K562 (cell line): ENCODE results near the gene POLR2C. TPM values are rescaled to one million over a fixed set of nuclear protein-coding genes. Genes with fewer than 3 reads are reported as not detected.
A peak's percentile ranks its signal among the peaks of the same experiment; 100 is the strongest.

Experiments used
- ELF2 ChIP-seq: fragments of 250-450 bp; sonication (Bioruptor Pico); IDR thresholded peaks from 2 replicates; pipeline ENCODE4 v1.5.0; 2021; ENCODE audit warnings: mild to moderate bottlenecking
- EP300 ChIP-seq: IDR thresholded peaks from 2 replicates; pipeline ENCODE4 v1.6.1; 2012; ENCODE audit warnings: low read length, improper control_type of control experiment
- KLF6 ChIP-seq: fragments of 250-450 bp; sonication (Bioruptor Pico); IDR thresholded peaks from 2 replicates; pipeline ENCODE4 v1.4.0; 2020; ENCODE audit warnings: mild to moderate bottlenecking, moderate library complexity, borderline replicate concordance
- MAFF ChIP-seq: IDR thresholded peaks from 2 replicates; pipeline ENCODE4 v1.6.1; 2012; ENCODE audit warnings: low read length, improper control_type of control experiment
- MAX ChIP-seq: sonication (generic); formaldehyde crosslinking; IDR thresholded peaks from 2 replicates; pipeline ENCODE4 v1.9.0; 2022; ENCODE audit warnings: mild to moderate bottlenecking, missing genetic modification reagents
- NCOA6 ChIP-seq: fragments of 450-650 bp; IDR thresholded peaks from 2 replicates; pipeline ENCODE4 v1.6.1; 2017; ENCODE audit warnings: mild to moderate bottlenecking
- REST ChIP-seq, 2 experiments: fragments of 450-650 bp; formaldehyde crosslinking in 1 of 2; IDR thresholded peaks; 2 replicates each; pipeline versions ENCODE4 v1.4.0 to v1.6.1; 2014 to 2020; ENCODE audit warnings: mild to moderate bottlenecking in 2 of 2, borderline replicate concordance in 1 of 2, low read depth in 1 of 2
- SP1 ChIP-seq: sonication (generic); formaldehyde crosslinking; IDR thresholded peaks from 2 replicates; pipeline ENCODE4 v1.8.1; 2022; ENCODE audit warnings: mild to moderate bottlenecking, missing genetic modification reagents
- TCFL5 ChIP-seq: fragments of 250-450 bp; sonication (Bioruptor Pico); conservative IDR thresholded peaks from 2 replicates; pipeline ENCODE4 v1.6.1; 2021; ENCODE audit warnings: mild to moderate bottlenecking, moderate library complexity, matching md5 sums
- THAP12 ChIP-seq: fragments of 250-450 bp; sonication (Bioruptor Pico); IDR thresholded peaks from 2 replicates; pipeline ENCODE4 v1.9.0; 2021; ENCODE audit warnings: mild to moderate bottlenecking, inconsistent platforms
- ZBTB11 ChIP-seq, 3 experiments: fragments of 200-800 bp in 1 of 3; fragments of 250-450 bp in 1 of 3; fragments of 450-650 bp in 1 of 3; sonication (Bioruptor Pico) in 1 of 3; sonication (Bioruptor generic) in 1 of 3; formaldehyde crosslinking in 1 of 3; IDR thresholded peaks; 2 replicates each; pipeline versions ENCODE4 v1.6.1 to v1.8.0; 2016 to 2022; ENCODE audit warnings: mild to moderate bottlenecking in 2 of 3, missing genetic modification characterization in 2 of 3, missing compliant biosample characterization in 1 of 3, moderate library complexity in 1 of 3
- ZFX ChIP-seq: sonication (generic); formaldehyde crosslinking; IDR thresholded peaks from 2 replicates; pipeline ENCODE4 v1.8.0; 2022; ENCODE audit warnings: mild to moderate bottlenecking, missing genetic modification reagents, moderate library complexity
- polyA plus RNA-seq, 8 experiments: library from polyadenylated mRNA; depleted of rRNA in 4 of 8; stranded (reverse) in 5 of 8; unstranded in 3 of 8; fragments of >200 nt; fragmentation: Nextera tagmentation in 2 of 8; fragmentation: Illumina TruSeq in 1 of 8; extraction: Ambion mirVana in 2 of 8; extraction: Trizol in 1 of 8; gene quantifications; 2 replicates each; pipeline versions ENCODE4 v1.2.1 to v1.2.3, GENCODE V29; 2011 to 2014; ENCODE audit warnings: inconsistent platforms in 1 of 8, missing spikeins in 1 of 8
- total RNA-seq, 7 experiments: library from RNA; depleted of rRNA in 6 of 7; stranded (reverse); fragments of >200 nt in 6 of 7; fragmentation: Illumina TruSeq in 2 of 7; extraction: Trizol in 2 of 7; gene quantifications; 2 replicates each; pipeline versions ENCODE4 v1.2.1 to v1.2.3, GENCODE V29; 2011 to 2021; ENCODE audit warnings: low replicate concordance in 1 of 7

POLR2C gene
- total and polyA plus RNA-seq, 9 of the 15 experiments (the other 6 are each of a cell fraction or from before 2014, with no cell fraction given), result 70.3 to 163 (median 92.3) TPM

GRCh38 chr16:57447186-57447962, 15.1 kb upstream of the POLR2C start, which contains the start of the genes CIAPIN1 and COQ9 (continued):
- TF ChIP-seq REST (IDR thresholded peaks at IDR 0.05; ENCODE audit: borderline replicate concordance), result no peak
- TF ChIP-seq REST (CRISPR knock-in tag; IDR thresholded peaks at IDR 0.05; ENCODE audit: low read depth), result no peak
- peak; percentile 85 for TF ChIP-seq SP1
- TF ChIP-seq ZBTB11 (CRISPR knock-in tag; IDR thresholded peaks at IDR 0.05), result peak in 1 of 3 experiments; percentile 54; a peak in 1 of 6 replicates
- TF ChIP-seq THAP12, result peak; percentile 84; the same call in 1 of the 2 replicates
- no peak for TF ChIP-seq NCOA6
- no peak for TF ChIP-seq TCFL5
- peak; percentile 79; the same call in 1 of the 2 replicates for TF ChIP-seq MAFF
- TF ChIP-seq MAX (CRISPR knock-in tag), result peak; percentile 86
- peak; percentile 99 for TF ChIP-seq ELF2 (CRISPR knock-in tag)
- 0 out of 2 replicates have a peak, but pooled peaks have one; percentile 5 for TF ChIP-seq EP300
- TF ChIP-seq ZFX (CRISPR knock-in tag), result peak; percentile 81
- no peak for TF ChIP-seq KLF6
